Measurements from ENCODE around the gene CATSPERD.
"Not testable (repeated sequence)": the region's sequence is repeated elsewhere in the genome, so short reads cannot be mapped to it uniquely, and the experiment has no call there.

Gene CATSPERD

DNA sequence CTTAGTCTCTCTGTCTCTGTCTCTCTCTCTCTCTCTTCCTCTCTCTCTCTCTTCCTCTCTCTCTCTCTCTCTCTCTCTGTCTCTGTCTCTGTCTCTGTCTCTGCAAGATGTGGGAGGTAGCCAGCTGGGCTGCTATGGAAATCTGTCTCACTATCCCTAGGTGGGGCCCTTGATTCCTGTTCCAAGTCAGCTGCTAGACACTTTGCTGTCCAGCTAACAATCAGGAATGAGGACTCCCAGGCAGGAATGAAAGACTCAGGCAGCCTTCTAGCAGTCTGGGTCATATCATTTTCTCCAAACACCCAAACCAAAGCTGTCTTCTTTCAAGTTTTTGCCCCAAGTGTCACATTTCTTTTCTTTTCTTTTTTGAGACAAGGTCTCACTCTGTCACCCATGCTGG is 23.2 kb downstream of the CATSPERD start:
- no peaks in the 10 kb centered on the region for H3K27me3 ChIP-seq (ENCODE audit: control insufficient read depth, insufficient read depth, low read length)
- H3K4me2 ChIP-seq (ENCODE audit: low read length) = no peak overlapping the region
- no peak overlapping the region for H2AFZ ChIP-seq
- H3K4me3 ChIP-seq (ENCODE audit: low read depth, low read length) = no peak overlapping the region
- no peak overlapping the region for H3K9ac ChIP-seq
- no peaks in the 10 kb centered on the region for H3K4me1 ChIP-seq
- TF ChIP-seq CTCF (IDR thresholded peaks at IDR 0.05) = no peak
- no peaks in the 10 kb centered on the region for H3K36me3 ChIP-seq (ENCODE audit: control insufficient read depth, insufficient read depth, low read length)
- H3K9me3 ChIP-seq (ENCODE audit: control insufficient read depth, low read length) = no peaks in the 10 kb centered on the region
- no peak overlapping the region for H3K27ac ChIP-seq
- H3K79me2 ChIP-seq = no peaks in the 10 kb centered on the region

DNA sequence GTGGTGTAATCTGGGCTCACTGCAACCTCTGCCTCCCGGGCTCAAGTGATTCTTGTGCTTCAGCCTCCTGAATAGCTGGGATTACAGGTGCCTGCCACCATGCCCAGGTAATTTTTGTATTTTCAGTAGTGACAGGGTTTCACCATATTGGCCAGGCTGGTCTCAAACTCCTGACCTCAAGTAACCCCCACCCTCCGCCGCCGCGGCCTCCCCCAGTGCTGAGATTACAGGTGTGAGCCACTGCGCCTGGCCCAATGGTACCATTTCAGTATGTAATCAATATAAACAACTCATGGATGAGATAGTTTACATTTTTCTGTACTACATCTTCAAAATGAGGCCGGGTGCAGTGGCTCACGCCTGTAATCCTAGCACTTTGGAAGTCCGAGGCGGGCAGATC is 24.6 kb downstream of the CATSPERD start:
- H3K79me2 ChIP-seq; H3K4me2 ChIP-seq (ENCODE audit: low read length); H3K36me3 ChIP-seq (ENCODE audit: control insufficient read depth, insufficient read depth, low read length); H3K9me3 ChIP-seq (ENCODE audit: control insufficient read depth, low read length); H2AFZ ChIP-seq; H3K4me3 ChIP-seq (ENCODE audit: low read depth, low read length); H3K4me1 ChIP-seq; H3K27me3 ChIP-seq (ENCODE audit: control insufficient read depth, insufficient read depth, low read length); H3K27ac ChIP-seq; H3K9ac ChIP-seq: not testable (repeated sequence)

GRCh38 chr19:5748920-5749319 is 28.5 kb downstream of the CATSPERD start:
- H3K27me3 ChIP-seq (ENCODE audit: control insufficient read depth, insufficient read depth, low read length); H2AFZ ChIP-seq; H3K9ac ChIP-seq; H3K4me3 ChIP-seq (ENCODE audit: low read depth, low read length); H3K9me3 ChIP-seq (ENCODE audit: control insufficient read depth, low read length); H3K79me2 ChIP-seq; H3K27ac ChIP-seq; H3K36me3 ChIP-seq (ENCODE audit: control insufficient read depth, insufficient read depth, low read length); H3K4me2 ChIP-seq (ENCODE audit: low read length); H3K4me1 ChIP-seq: not testable (repeated sequence)

DNA sequence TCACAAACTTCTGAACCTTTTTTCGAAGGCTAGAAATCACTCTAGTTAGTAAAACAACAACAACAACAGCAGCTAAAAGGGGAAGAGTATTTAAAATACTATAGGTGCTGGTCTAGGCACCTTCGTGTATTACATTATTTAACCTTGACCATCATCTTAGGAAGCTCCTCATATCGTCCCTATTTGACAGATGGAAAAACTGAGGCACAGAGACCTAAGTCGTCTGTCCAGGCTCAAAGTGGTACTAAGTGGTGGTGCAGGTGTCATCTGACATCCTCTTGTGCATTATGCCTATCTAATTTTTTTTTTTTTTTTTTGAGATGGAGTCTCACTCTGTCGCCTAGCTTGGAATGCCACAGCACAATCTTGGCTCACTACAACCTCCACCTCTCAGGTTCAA is 29.1 kb downstream of the CATSPERD start:
- Histone ChIP-seq H3K27ac (no peak overlapping the region), H3K36me3 (ENCODE audit: control insufficient read depth, insufficient read depth, low read length) (no peaks in the 10 kb centered on the region), H3K27me3 (ENCODE audit: control insufficient read depth, insufficient read depth, low read length) (no peaks in the 10 kb centered on the region), H3K9me3 (ENCODE audit: control insufficient read depth, low read length) (no peaks in the 10 kb centered on the region), H3K4me3 (ENCODE audit: low read depth, low read length) (no peak overlapping the region), H3K9ac (no peak overlapping the region), H3K4me2 (ENCODE audit: low read length) (no peak overlapping the region), H2AFZ (no peak overlapping the region), H3K79me2 (no peaks in the 10 kb centered on the region), H3K4me1 (no peaks in the 10 kb centered on the region)
- TF ChIP-seq CTCF (IDR thresholded peaks at IDR 0.05) = no peak

DNA sequence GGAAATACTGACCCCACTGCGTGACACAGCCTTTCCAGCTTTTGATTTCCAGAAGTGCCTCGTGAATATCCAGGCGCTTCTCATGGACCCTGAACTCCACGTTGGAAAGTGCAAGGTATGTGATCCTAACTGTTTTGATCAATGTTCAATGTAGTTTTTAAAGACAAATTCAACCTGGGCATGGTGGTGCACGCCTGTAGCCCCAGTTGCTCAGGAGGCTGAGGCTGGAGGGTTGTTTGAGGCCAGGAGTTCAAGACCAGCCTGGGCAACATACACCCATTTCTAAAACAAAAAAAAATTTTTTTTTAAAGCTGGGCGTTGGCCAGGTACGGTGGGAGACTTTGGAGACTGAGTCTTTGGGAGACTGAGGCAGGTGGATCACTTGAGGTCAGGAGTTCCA is 31.3 kb downstream of the CATSPERD start:
- no peaks in the 10 kb centered on the region for H3K79me2 ChIP-seq
- no peaks in the 10 kb centered on the region for H3K9me3 ChIP-seq (ENCODE audit: control insufficient read depth, low read length)
- TF ChIP-seq CTCF (IDR thresholded peaks at IDR 0.05) = no peak
- no peaks in the 10 kb centered on the region for H3K27me3 ChIP-seq (ENCODE audit: control insufficient read depth, insufficient read depth, low read length)
- H3K36me3 ChIP-seq (ENCODE audit: control insufficient read depth, insufficient read depth, low read length) = no peaks in the 10 kb centered on the region
- no peak overlapping the region for H3K4me2 ChIP-seq (ENCODE audit: low read length)
- no peak overlapping the region for H3K27ac ChIP-seq
- no peaks in the 10 kb centered on the region for H3K4me1 ChIP-seq
- no peak overlapping the region for H3K4me3 ChIP-seq (ENCODE audit: low read depth, low read length)
- no peak overlapping the region for H2AFZ ChIP-seq
- no peak overlapping the region for H3K9ac ChIP-seq

GRCh38 chr19:5753743-5754142 is 33.3 kb downstream of the CATSPERD start:
- Histone ChIP-seq H3K79me2 (no peaks in the 10 kb centered on the region), H3K9ac (no peak overlapping the region), H3K36me3 (ENCODE audit: control insufficient read depth, insufficient read depth, low read length) (no peaks in the 10 kb centered on the region), H2AFZ (no peak overlapping the region), H3K4me2 (ENCODE audit: low read length) (no peak overlapping the region), H3K9me3 (ENCODE audit: control insufficient read depth, low read length) (no peaks in the 10 kb centered on the region), H3K27me3 (ENCODE audit: control insufficient read depth, insufficient read depth, low read length) (no peaks in the 10 kb centered on the region), H3K4me1 (no peaks in the 10 kb centered on the region), H3K27ac (no peak overlapping the region), H3K4me3 (ENCODE audit: low read depth, low read length) (no peak overlapping the region)
- TF ChIP-seq CTCF (IDR thresholded peaks at IDR 0.05) = no peak
